HG03095 (cell line): ENCODE data around the gene PALLD.
"Not testable (repeated sequence)": the region's sequence is repeated elsewhere in the genome, so short reads cannot be mapped to it uniquely, and the experiment has no call there.

Experiments
- ATAC-seq: cut with Tn5 transposase; IDR thresholded peaks from one replicate; pipeline ENCODE4 v1.9.1; 2021; ENCODE audit warnings: moderate library complexity; ENCODE audit not compliant: unreplicated experiment

The PALLD gene

DNA sequence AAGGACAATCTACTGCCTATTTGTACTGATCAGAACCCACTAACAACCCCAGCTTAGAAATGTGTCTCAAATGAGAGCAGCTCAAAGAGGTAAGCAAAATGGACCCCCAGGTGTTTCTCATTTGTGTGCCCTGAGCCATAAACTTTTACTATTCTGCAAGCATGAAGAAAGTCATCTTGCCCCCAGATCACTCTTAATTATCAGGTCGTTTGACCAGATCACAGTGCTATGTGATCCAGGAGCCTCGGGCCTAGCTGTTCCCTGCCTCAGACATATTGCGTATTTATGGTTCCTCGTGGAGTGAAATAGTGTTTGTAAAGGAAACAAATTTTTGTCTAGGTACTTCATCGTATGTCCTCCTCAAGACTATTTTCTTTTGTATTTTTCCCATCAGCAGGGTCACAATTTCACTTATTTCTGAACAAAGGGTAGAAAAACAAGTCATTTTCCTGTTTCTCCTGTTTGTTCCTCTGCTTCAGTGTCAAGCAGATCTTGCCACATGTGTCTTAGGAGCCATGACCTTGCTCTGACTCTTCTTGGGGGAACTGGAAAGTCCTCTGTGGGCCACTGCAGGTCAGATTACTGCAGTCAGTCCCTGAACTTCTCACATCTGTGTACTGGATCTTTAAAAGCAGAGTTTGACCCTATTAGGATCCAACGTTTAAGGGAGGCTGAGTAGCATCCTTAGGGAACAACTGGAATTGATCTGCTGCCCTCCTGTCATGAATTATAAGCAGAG, 194.9 kb downstream of the PALLD start:
- no peak for ATAC-seq

DNA sequence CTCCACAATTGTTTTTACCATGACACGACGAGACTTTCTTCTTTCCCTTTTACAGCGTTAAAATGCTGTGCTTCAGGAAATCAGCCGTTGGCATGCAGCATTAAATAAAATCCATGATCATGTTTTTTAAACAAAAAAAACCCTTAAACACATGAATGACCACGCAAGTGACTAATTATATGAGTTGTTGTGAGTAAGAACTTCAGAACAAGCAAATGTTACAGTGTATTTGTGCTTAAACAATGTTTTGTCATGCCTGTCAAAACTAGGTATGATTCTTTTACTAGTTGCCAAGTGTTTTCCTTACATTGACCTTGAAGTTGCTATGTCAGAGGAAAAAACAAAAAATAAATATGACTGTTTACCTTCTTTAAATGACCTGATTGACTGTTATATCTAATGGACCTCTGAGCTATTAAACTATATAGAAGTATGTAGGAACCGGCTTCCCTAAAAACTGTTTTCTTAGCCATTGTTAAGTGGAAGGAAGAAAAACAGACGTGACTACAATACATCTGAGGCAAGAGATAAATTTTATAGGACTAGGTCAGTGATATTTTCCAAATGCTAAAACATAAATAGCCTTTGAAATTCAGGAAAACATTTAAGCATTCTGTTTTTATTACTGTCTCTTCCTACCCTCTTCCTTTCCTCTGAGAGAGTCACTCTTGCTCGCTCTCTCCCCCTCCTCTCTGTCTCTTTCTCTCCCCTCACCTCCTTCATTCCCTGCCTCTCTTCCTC, 197.1 kb downstream of the PALLD start:
- no peak for ATAC-seq

DNA sequence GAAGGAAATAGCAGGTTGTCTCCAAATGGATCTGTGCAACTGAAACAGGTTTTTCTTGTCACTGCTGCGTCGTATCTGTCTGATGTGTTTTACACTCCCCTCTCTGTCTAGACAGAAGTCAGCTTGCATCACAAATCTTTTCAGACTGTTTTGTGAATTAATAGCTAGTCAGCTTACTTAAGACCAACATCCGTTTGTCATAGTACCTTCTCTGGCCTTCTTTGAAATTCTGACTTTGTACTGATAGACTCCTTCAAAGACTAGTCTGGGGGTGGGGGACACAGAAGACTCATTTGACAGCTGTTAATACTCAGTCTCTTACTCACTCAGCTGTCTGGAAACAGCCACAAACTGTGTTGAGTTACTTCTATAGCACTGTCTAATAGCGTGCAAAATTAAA, 197.8 kb downstream of the PALLD start:
- no peak for ATAC-seq

DNA sequence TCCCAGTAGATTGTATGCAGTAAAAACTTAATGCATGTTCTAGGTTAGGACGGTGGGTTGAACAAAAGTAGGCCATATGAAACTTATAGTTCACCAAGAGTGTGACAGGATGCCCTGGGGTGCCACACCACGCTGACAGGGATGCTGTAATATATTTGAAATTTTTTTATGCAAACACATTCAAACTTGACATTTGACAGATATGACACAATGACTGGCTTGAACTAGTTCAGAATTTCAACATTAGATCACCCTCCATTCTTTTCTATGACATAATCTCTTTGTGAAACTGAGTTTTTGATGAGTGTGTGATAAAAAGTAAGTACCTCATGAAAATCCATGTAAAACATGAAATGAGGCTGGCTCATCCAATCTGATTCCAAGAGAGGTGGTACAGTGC, 198.4 kb downstream of the PALLD start:
- no peak for ATAC-seq

DNA sequence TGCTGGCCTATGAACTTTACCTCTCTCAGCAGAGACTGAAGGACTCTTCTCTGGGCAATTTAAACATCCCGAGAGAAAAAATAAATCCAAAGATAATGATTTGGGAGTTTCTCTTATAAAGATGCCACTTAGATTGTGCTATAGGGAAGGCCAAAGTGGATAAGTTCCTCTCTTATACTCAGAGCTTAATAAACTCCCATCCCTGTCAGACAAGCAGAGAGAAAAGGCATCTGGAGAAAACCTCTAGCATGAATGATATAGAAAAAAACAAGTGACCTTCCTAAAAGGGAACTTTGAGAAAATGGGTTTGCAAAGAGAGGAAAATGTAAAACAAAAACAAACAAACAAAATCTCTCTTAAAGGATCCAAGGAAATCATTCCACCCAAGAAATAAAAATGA, 199.4 kb downstream of the PALLD start:
- no peak for ATAC-seq

DNA sequence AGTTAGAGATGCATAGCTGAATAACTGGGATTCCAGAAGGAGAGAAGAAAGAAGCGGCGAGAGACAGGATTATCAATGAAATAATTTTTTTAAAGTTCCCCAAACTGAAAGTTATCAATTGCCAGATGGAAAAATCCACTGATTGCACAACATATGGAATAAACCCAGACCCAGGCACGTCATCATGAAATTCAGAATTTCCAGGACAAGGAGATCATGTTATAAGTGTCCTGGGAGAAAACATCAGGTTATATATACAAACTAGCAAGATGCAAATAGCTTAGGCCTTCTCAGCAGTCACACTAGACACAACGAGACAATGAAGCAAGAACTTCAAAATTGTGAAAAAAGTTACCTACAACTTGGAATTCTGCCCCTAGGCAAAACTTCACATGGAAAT, 200.0 kb downstream of the PALLD start:
- no peak for ATAC-seq

DNA sequence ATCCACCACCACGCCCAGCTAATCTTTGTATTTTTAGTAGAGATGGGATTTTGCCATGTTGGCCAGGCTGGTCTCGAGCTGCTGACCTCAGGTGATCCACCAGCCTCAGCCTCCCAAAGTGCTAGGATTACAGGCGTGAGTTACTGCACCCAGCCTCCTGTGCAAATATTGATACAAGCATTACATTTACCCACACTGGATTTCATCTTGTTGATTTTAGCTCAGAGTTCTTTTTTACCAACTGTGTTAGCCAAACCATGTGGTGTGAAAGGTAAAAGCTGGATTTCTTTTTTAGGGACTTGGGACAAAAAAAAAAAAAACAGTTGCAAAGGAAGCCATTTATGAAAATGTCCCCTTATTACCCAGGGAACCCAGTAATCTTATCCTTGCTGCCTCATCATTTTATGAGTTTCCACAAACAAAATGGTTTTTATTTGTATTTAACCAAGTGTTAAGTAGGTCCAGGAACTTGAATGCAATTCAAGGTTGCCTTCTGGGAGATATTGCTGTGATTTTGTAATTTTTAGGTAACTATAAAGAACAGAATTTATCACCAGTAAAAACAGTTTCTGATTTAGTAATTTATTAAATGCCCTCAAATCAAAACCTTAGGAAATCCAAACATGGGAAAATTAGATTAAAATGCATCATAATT, 202.5 kb downstream of the PALLD start:
- no peak for ATAC-seq

DNA sequence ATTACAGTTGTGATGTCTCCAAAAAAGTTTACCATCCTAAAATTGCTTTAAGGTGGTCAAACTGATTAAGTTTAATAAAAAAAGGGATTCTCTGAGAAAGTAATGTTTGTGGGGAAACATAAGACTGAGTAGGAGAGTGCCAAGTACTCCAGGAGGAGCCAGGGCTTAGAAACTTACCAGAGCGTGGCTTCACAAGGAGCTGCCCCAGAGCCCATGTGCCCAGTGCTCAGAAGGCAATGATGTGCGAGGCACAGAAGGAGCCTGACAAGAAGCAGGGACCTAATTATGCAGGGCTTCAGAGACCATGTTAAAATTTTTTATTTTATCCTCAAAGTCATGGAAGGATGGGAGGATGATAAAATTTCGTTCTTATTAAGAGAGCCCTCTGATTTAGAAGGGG, 204.2 kb downstream of the PALLD start:
- ATAC-seq: no peak

DNA sequence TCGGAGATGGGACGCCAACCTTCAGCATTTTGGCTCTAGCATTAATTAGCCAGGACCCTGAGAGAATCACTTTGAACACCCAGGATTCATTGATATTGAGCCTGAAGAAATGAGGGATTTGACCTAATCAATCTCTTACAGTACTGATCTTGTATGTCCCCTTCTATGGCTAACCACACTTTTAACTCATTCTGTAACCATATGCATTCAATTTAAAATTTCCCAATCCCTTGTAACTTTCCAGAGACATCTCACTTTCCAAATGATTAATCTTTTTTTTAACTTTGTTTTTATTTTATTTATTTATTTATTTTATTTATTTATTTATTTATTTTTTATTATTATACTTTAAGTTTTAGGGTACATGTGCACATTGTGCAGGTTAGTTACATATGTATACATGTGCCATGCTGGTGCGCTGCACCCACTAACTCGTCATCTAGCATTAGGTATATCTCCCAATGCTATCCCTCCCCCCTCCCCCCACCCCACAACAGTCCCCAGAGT, 205.8 kb downstream of the PALLD start:
- not testable (repeated sequence) for ATAC-seq

DNA sequence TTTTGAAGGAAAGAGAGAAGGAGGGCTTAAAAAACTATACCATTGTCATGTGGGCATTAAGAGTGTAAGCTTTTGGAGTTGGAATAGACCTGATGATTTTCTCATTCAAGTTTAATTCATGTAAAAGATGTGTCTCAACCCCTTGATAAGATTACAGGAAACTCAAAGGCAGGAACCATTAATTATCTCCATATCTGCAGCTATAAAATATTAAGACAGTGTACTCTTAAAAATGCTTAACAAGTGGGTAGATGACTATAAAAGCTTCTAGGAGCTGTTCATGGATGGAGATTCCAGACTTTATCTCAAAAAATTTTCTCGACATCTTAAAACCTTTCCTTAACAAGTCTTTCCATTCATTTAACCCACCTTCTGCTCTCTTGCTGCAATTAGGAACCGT, 208.3 kb downstream of the PALLD start:
- no peak for ATAC-seq

DNA sequence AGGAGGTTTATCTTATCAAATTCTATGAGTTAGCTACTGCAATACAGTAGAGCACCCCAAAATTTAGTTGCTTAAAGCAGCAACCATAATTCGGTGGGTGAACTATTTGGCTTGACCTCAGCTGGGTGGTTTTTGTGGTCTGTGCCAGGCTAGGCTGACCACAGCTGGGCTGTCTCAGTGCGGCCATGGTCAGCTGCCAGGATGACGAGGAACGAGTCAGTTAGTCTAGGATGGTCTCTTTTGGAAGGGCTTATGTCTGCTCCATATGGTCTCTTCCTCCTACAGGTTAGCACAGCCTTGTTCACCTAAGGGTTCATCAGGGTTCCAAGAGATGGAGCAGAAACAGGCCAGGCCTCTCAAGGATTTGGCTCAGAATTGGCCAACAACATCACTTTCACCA, 210.4 kb downstream of the PALLD start:
- ATAC-seq: no peak

DNA sequence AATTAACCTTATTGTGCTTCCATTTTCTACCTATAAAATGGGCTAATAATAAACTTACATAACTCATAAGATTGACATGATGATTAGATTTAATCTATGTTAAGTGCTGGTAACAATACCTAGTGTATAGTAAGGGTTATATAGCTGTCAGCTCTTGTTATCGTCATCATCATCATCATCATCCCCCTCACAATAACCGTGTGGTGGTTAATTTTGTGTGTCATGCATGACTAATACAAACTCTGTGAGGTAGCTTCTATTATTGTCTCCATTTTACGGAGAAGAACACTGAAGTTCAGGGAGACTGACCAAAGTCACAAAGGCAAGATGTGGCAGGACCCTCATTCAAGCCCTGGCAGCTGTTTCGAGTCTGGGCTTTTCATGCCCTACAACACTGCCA, 211.3 kb downstream of the PALLD start:
- no peak for ATAC-seq

DNA sequence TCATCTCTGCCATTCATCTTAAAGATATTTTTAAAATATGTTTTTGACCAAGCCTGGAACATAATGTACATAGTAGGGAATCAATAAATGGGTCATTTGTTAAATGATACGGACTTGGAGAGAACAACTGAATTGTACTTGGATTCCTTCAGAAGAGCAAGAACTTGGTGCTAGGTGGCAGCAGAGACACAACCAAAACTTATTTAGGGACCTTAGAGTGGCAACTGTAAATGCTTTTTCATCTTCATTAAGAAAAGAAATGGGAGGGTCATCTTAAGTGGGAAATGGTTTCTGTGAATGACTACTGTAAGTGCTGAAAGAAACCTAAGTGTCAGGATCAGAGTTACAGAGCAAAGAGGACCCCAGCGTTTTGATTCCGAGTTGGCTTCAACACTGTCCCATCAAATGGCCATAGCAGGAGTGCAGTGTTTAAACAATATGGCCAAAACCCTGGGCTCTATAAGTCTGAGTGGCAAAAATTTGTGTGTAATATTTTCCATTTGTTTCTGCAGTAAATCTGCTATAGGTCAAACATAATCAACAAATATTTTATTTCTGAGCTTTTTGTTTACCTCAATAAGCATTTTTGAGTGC, 213.6 kb downstream of the PALLD start:
- no peak for ATAC-seq

DNA sequence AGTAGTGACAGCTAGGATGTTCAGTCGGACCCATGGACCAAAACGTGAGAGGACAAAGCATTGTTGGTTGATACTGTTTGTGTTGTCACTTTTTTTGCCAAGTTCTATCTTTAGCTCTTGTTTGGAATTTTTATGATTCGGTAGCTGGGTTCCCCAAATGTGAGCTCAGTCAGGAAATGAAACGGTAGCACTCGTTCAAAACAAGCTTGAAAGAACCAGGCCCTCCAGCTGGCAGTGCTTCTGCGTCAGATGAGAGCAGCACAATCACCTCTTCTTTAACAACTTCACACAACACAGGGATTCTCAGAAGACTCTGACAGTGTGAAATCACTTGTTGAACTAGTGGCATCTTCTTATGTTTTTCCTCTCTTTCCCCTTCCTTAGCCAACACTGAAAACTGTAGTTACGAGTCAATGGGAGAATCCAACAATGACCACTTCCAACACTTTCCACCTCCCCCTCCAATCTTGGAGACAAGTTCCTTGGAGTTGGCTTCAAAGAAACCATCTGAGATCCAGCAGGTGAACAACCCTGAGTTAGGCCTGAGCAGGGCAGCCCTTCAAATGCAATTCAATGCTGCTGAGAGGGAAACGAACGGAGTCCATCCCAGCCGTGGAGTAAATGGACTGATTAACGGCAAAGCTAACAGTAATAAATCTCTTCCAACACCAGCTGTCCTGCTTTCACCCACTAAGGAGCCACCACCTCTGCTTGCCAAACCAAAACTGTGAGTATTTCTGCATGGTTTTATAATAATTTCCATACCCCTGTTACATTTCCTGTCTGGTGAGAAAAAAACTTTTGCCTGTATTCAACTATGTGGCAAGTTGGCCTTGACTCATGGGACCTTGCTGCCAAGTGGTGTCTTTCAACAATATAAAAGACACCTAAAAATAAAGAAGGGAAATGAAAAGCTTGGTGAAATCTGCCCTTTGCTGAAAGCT, 214.6 kb downstream of the PALLD start:
- no peak for ATAC-seq

DNA sequence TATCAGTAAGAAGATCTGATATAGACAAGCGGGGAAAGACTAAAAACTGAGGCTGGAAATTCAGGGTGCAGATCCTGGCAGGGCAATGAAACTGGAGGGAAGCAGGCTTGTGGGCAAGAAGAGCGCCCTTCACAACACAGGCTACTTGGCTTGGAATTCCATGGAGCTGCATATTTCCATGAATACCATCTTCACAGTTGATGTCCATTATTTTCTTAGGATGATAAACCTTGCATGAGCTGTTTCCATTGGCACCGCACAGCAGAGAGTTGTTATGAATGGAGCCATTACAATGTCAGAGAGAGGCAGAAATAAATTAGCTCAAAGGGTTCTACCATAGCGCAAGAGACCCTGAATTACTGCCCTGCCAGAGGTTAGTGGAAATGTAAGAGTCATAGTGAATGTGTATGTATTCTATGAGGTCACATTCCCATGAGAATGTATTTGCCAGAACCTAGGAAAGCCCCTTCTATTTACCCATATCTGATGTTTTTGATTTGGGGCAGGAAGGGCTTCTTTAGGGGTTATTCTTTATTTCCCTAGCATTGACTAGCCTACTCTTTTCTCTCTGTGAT, 215.6 kb downstream of the PALLD start:
- no peak for ATAC-seq

DNA sequence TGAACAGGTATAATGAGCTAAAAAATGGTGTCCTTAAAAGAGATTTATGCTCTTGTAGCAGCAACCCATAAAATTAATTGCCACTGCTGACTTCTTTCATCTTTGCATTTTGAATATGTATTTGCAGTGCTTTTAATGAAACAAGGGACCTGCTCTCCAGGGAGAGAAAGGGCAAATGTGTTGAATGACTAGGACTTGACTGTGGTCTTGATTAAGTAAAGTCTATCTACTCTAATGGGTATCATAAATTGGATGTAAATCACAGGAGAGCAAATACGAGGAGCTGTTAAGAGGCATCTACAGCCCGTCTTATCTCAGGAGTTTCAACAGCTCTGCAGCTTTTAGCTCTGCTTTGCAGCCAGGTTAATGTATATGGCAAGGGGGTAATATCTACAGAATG, 216.4 kb downstream of the PALLD start:
- ATAC-seq: no peak

DNA sequence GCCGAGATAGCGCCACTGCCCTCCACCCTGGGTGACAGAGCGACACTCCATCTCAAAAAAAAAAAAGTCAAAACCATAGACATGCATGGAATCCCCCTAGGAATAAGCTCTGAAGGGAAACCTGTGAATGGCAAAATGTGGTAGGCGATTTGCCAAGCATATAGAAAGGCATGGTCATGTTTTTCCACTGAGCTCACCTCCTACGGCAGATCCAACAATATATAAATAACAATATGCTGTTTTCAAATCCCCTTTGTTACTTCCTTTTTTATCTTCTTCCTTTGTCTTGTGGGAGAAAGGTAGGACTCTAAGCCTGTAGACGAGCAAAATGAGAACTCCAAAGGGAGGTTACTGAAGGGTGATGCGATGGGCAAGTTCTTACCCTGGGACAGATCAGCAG, 219.0 kb downstream of the PALLD start:
- ATAC-seq: no peak

DNA sequence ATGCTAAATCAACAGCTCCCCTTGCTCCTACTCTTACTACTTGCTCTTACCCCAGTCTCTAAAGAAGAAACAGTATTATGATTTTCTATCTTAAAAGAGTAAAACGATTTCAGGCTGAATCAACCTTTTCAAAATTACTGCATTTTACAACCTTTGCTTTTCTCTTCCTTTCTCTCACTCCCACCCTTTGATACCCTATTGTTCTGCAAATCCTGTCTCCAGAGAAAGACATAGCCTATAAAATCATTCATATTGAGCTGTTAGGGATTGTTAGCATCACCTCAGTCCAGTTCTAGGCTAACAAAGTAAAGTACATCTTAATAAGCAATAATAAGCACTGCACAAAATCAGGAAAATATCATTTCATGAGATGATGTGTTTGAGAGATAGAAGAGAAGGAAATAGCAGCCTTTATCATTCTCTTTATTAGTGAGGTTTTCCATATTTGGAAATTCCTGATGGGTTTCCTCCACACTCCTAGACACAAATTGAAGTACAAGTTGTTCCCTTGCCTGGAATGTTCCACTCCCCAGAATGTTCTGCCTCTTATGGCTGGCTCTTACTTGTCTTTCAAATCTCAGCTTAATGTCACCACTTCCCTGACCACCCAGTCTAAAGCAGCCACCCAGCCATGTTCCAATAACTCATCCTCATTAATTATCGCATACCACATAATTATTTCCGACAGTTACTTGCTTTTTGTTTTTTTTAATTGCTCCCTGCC, 219.7 kb downstream of the PALLD start:
- ATAC-seq: no peak

DNA sequence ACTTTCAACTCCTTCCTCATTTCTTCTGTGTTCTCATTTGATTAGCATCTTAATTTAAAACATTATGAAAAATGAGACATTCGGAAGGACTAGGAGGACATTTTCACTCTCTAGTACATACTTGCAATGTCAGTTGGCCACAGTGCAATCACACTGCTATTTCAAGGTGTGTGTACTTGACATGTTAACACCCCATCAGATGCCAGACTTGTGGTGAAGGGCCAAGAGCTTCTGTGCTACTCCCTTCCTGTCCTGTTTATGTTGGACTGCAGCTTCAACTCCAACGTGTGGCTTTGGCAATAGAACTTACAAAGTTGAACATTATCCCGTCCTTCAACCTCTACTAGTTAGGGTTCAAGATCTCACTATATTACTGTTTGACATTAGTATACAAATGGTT, 221.0 kb downstream of the PALLD start:
- no peak for ATAC-seq
